ENCODE data around the gene KRTAP19-8. TPM values are rescaled to one million over a fixed set of nuclear protein-coding genes. Genes with fewer than 3 reads are reported as not detected.

The KRTAP19-8 gene
- total RNA-seq, 1 donor from 2014 or later, result not detected

DNA sequence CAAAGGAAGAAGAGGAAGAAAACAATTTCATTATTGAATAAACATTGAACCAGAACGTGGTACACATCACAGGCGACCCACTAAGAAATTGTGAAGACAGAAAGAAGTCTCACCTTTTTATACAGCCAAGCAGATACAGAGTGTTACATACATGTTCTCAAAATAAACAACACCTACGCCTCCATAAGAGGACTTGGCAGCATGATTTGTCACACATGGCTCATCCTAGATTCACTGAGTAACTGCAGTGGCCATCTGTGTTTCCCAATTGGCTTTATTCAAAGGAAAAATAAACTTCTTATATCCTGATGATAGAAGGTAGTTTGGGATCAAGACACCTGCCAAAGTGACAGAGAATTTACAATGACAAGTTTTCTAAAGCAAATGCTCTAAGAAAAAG lies 7.6 kb upstream of the KRTAP19-8 start:
- CTCF ChIA-PET, result no interaction called here
- DNase-seq (no peak), ATAC-seq (ENCODE audit: low read depth) (no peak)
- POLR2A ChIA-PET, result no interaction called here
- H3K36me3 Mint-ChIP-seq (ENCODE audit: low read depth), result no peaks in the 10 kb centered on the region
- H3K27ac Mint-ChIP-seq, result no peak overlapping the region
- H3K4me3 Mint-ChIP-seq, result no peak overlapping the region
- intact Hi-C loops (cut with micrococcal nuclease), result no loop called here
- H3K4me1 Mint-ChIP-seq, result no peaks in the 10 kb centered on the region
- H3K9me3 Mint-ChIP-seq, result no peaks in the 10 kb centered on the region
- TF ChIP-seq, protein P1, sequence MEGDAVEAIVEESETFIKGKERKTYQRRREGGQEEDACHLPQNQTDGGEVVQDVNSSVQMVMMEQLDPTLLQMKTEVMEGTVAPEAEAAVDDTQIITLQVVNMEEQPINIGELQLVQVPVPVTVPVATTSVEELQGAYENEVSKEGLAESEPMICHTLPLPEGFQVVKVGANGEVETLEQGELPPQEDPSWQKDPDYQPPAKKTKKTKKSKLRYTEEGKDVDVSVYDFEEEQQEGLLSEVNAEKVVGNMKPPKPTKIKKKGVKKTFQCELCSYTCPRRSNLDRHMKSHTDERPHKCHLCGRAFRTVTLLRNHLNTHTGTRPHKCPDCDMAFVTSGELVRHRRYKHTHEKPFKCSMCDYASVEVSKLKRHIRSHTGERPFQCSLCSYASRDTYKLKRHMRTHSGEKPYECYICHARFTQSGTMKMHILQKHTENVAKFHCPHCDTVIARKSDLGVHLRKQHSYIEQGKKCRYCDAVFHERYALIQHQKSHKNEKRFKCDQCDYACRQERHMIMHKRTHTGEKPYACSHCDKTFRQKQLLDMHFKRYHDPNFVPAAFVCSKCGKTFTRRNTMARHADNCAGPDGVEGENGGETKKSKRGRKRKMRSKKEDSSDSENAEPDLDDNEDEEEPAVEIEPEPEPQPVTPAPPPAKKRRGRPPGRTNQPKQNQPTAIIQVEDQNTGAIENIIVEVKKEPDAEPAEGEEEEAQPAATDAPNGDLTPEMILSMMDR (IDR thresholded peaks at IDR 0.05), result no peak
- peaks cover 4% of the 10 kb centered on the region for H3K27me3 Mint-ChIP-seq

DNA sequence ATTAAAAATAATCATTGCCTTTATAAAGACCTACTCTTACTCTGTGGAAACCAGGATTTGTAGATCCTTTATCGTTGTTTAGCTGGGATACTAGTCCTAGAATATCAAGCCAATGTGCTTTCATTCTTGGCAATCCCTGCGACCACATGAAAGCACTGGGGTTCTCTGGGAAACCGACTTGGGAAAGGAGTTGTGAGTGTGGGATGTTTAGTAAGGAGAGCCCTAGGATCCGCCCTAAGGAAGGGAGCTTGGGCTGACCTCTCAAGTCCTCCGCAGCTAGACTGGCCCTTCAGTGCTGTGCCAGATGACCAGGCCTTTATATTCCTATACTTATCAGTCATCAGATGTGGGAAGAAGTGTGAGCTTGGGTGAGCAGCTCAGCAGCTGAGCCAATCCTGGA lies 5.2 kb upstream of the KRTAP19-8 start:
- POLR2A ChIA-PET, result no interaction called here
- Mint-ChIP-seq H3K4me3 (no peak overlapping the region), H3K27me3 (peaks cover 7% of the 10 kb centered on the region), H3K36me3 (ENCODE audit: low read depth) (no peaks in the 10 kb centered on the region), H3K9me3 (no peaks in the 10 kb centered on the region), H3K4me1 (no peaks in the 10 kb centered on the region), H3K27ac (no peak overlapping the region)
- DNase-seq (no peak), ATAC-seq (ENCODE audit: low read depth) (no peak)
- CTCF ChIA-PET, result no interaction called here
- TF ChIP-seq, protein P1 (IDR thresholded peaks at IDR 0.05), result no peak
- intact Hi-C loops (cut with micrococcal nuclease), result no loop called here

DNA sequence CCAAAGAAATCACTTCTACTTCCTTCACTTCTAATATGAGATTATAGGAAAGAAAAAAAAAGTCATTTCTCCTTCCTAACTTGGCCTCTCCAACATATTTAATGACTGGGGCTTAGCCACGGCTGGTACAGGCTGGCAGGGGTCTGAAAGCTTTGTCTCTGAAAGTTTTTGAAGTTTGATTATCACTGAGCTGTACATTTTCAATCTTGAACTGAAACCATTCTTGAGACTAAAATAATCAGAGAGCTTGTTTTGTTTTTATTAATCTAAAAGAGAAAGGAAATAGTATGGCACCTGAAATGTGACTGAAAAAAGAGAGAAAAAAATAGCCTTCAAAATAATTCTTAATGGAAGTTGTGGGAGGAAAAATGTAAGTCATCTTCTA lies 3.8 kb upstream of the KRTAP19-8 start:
- H3K36me3 Mint-ChIP-seq (ENCODE audit: low read depth), result no peaks in the 10 kb centered on the region
- H3K4me1 Mint-ChIP-seq, result no peaks in the 10 kb centered on the region
- POLR2A ChIA-PET, result no interaction called here
- H3K9me3 Mint-ChIP-seq, result no peaks in the 10 kb centered on the region
- ATAC-seq (ENCODE audit: low read depth) (no peak), DNase-seq (no peak)
- no peak overlapping the region for H3K4me3 Mint-ChIP-seq
- peaks cover 7% of the 10 kb centered on the region for H3K27me3 Mint-ChIP-seq
- intact Hi-C loops (cut with micrococcal nuclease), result no loop called here
- H3K27ac Mint-ChIP-seq, result no peak overlapping the region
- CTCF ChIA-PET, result no interaction called here
- TF ChIP-seq, protein P1 (IDR thresholded peaks at IDR 0.05), result no peak

DNA sequence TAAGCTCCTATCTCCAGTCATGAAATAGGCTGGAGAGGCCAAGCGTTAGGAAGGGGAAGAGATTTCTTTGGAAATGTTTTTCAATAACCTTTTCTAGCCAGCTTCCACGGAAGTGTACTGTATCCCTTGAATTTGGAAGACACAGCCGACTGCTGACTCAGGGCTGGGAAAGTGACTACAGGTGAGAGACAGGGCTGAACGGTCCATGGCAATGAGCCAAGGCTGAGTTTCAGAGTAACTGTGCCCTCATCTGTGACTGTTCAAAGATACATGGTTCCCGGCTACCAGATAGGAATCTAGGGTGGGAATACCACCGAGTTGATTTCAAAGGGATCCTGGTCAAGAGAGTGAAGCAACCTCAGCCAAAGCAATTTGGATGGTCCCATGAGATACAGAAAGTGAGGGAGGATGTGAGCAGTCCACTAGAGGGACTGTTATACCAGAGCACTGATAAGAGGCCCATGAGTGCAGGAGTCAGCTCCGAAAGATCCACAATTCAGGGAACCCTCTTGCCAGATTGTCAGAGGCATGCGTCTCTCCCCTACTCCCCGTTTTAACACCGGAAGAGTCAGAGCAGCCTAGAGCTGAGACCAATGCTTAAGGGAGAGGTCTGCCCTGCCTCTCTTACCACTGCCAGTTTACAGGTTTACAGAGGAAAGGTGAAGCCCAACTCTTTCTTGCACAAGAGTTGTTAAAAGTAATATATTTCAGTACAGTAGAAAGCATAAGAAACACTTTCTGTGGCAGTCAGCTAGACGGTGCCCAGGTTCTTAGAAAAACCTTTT lies 3.2 kb upstream of the KRTAP19-8 start:
- TF ChIP-seq, protein P1 (IDR thresholded peaks at IDR 0.05), result no peak
- no peaks in the 10 kb centered on the region for H3K4me1 Mint-ChIP-seq
- DNase-seq, result no peak
- intact Hi-C loops (cut with micrococcal nuclease), result no loop called here
- no peak overlapping the region for H3K27ac Mint-ChIP-seq
- no peaks in the 10 kb centered on the region for H3K36me3 Mint-ChIP-seq (ENCODE audit: low read depth)
- POLR2A ChIA-PET, result no interaction called here
- CTCF ChIA-PET, result no interaction called here
- ATAC-seq (ENCODE audit: low read depth), result no peak
- H3K4me3 Mint-ChIP-seq, result no peak overlapping the region
- no peaks in the 10 kb centered on the region for H3K9me3 Mint-ChIP-seq
- peaks cover 7% of the 10 kb centered on the region for H3K27me3 Mint-ChIP-seq

DNA sequence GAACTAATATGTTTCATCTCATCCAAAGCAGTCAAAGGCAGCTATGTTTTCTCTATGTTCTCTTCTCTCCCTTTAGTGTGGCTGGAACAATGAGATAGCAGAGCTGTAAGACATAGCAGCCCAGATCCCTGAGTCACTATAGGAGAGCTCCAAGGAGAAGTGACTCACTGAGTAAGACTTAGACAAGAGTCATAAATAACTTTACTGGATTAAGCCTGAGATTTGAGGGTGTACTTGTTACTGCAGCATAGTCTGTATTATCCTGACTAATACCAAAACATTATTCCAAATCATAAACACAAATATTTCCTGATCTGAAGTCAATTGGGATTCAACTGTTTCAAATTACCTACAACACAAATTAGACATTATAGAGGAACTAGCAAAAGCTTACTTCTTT lies 3.9 kb downstream of the KRTAP19-8 start:
- CTCF ChIA-PET, result no interaction called here
- TF ChIP-seq, protein P1 (IDR thresholded peaks at IDR 0.05), result no peak
- peaks cover 11% of the 10 kb centered on the region for H3K4me1 Mint-ChIP-seq
- H3K36me3 Mint-ChIP-seq (ENCODE audit: low read depth), result no peaks in the 10 kb centered on the region
- H3K9me3 Mint-ChIP-seq, result peaks cover 6% of the 10 kb centered on the region
- peaks cover 5% of the 10 kb centered on the region for H3K27me3 Mint-ChIP-seq
- no peak overlapping the region for H3K4me3 Mint-ChIP-seq
- no peak for ATAC-seq (ENCODE audit: low read depth)
- no peak for DNase-seq
- no peak overlapping the region for H3K27ac Mint-ChIP-seq
- POLR2A ChIA-PET, result no interaction called here
- intact Hi-C loops (cut with micrococcal nuclease), result no loop called here
